ENCODE results near the gene NAT8L. TPM values are rescaled to one million over a fixed set of nuclear protein-coding genes. Genes with fewer than 3 reads are reported as not detected.

NAT8L gene
- total RNA-seq, 1 experiment from 2014 or later = 13.9 TPM

GRCh38 chr4:2046031-2046961 lies 12.8 kb upstream of the NAT8L start:
- no peak overlapping the region for H3K14ac ChIP-seq (ENCODE audit: insufficient read depth, low read length)
- no peak overlapping the region for H2AK5ac ChIP-seq (ENCODE audit: insufficient read length, low read length)
- Mint-ChIP-seq H3K9me3 (no peaks in the 10 kb centered on the region), H3K27me3 (ENCODE audit: low read depth) (peaks cover 56% of the 10 kb centered on the region), H3K4me3 (no peak overlapping the region), H3K4me1 (peaks cover 4% of the 10 kb centered on the region in 2 experiments), H3K36me3 (ENCODE audit: insufficient read depth in 1 of 3, low read depth in 3 of 3) (no peaks in the 10 kb centered on the region; a peak in 1 of 7 replicates), H3K27ac (no peak overlapping the region; a peak in 1 of 7 replicates)
- H2BK5ac ChIP-seq (ENCODE audit: insufficient read length, low read length) = no peak overlapping the region
- no peak overlapping the region for H3K18ac ChIP-seq (ENCODE audit: insufficient read length, low read depth, low read length)
- no peak overlapping the region for H2AFZ ChIP-seq (ENCODE audit: low read length)
- H4K8ac ChIP-seq (replicated peaks; ENCODE audit: insufficient read length, low read depth, low read length) = no peak overlapping the region
- H3K27me3 ChIP-seq (ENCODE audit: insufficient read depth, low read length) = peaks cover 8% of the 10 kb centered on the region
- peak; percentile 32 for DNase-seq
- no peak overlapping the region for H3K4ac ChIP-seq (ENCODE audit: low read depth, low read length)
- no peaks in the 10 kb centered on the region for H4K20me1 ChIP-seq (ENCODE audit: control insufficient read depth, insufficient read depth, insufficient read length)
- no peaks in the 10 kb centered on the region for H3K79me1 ChIP-seq (ENCODE audit: insufficient read depth, low read depth, low read length, poor library complexity, severe bottlenecking)
- no peaks in the 10 kb centered on the region for H3K79me2 ChIP-seq (ENCODE audit: insufficient read depth, low read length)
- H3K4me1 ChIP-seq (ENCODE audit: insufficient read depth, low read length) = no peaks in the 10 kb centered on the region; the same call in 1 of the 2 replicates
- H3K23me2 ChIP-seq (ENCODE audit: insufficient read length, low read depth, low read length, poor library complexity, severe bottlenecking) = peaks cover 4% of the 10 kb centered on the region
- H3K9ac ChIP-seq (ENCODE audit: extremely low read depth, insufficient read length, low read length) = no peak overlapping the region
- H3K56ac ChIP-seq (ENCODE audit: insufficient read length, low read depth, low read length) = no peak overlapping the region
- no peaks in the 10 kb centered on the region for H3K9me3 ChIP-seq (ENCODE audit: control insufficient read depth, low read depth, low read length)
- no peak overlapping the region for H2BK20ac ChIP-seq (ENCODE audit: low read depth, low read length, poor library complexity, severe bottlenecking)
- WGBS (ENCODE audit: extremely low coverage, insufficient read length, low lambda C conversion rate) = no CpG with 5 or more reads among the region's 28 CpGs
- H2BK15ac ChIP-seq (ENCODE audit: low read depth, low read length) = no peak overlapping the region
- no peak overlapping the region for H3K23ac ChIP-seq (ENCODE audit: insufficient read length, low read depth, low read length)
- no peak overlapping the region for H2BK12ac ChIP-seq (ENCODE audit: insufficient read length, low read depth, low read length)
- H2BK120ac ChIP-seq (ENCODE audit: low read depth, low read length, poor library complexity, severe bottlenecking) = no peak overlapping the region
- no peak for TF ChIP-seq CTCF (conservative IDR thresholded peaks at IDR 0.05)
- no peak overlapping the region for H4K5ac ChIP-seq (ENCODE audit: insufficient read length, low read depth, low read length)
- H4K91ac ChIP-seq (ENCODE audit: insufficient read length, low read depth, low read length) = no peak overlapping the region
- H3K4me2 ChIP-seq (ENCODE audit: insufficient read depth, insufficient read length, low read length) = no peak overlapping the region
- H3K27ac ChIP-seq (ENCODE audit: insufficient read length, low read depth, low read length) = no peak overlapping the region
- H3T11ph ChIP-seq (ENCODE audit: low read length) = no peak overlapping the region

All from H9 (cell line).